Subcutaneous adipose tissue (tissue), 4 donors: Measurements from ENCODE around the gene ZBTB42. TPM values are rescaled to one million over a fixed set of nuclear protein-coding genes. Genes with fewer than 3 reads are reported as not detected.

Experiments used
- CTCF ChIP-seq: fragments of 450-650 bp; IDR thresholded peaks from one replicate; pipeline ENCODE4 v1.5.1; 2016; ENCODE audit warnings: low read depth, mild to moderate bottlenecking, control low read depth, antibody characterized with exemption, moderate library complexity
- total RNA-seq, 4 donors: library from RNA; depleted of rRNA; stranded (reverse); fragments of >200 nt; gene quantifications; one replicate each; pipeline ENCODE4 v1.1.0, GENCODE V29; 2016

The ZBTB42 gene
- total RNA-seq, 4 donors from 2014 or later: 1.5 to 18.1 (median 3.1) TPM

GRCh38 chr14:104808456-104808855, 7.6 kb downstream of the ZBTB42 start:
- TF ChIP-seq CTCF: no peak

- no peak for TF ChIP-seq CTCF
These were observed 9.4 kb downstream of the ZBTB42 start for GRCh38 chr14:104810316-104810715.

- no peak for TF ChIP-seq CTCF
These were observed 12.4 kb downstream of the ZBTB42 start for GRCh38 chr14:104813286-104813685.

- no peak for TF ChIP-seq CTCF
These were observed 15.6 kb downstream of the ZBTB42 start for GRCh38 chr14:104816616-104816884.

- no peak for TF ChIP-seq CTCF
These were observed 17.2 kb downstream of the ZBTB42 start for GRCh38 chr14:104817930-104818713.

- TF ChIP-seq CTCF: no peak
These were observed 17.8 kb downstream of the ZBTB42 start for GRCh38 chr14:104818714-104819161.

- TF ChIP-seq CTCF: no peak
These were observed 18.5 kb downstream of the ZBTB42 start for GRCh38 chr14:104819361-104819781.
